Neuronal stem cell (in vitro differentiated cells): ENCODE results near the gene DDAH1.

ENCODE experiments used
- DNase-seq: peaks from one replicate; pipeline ENCODE4 v3.0.0-alpha.2; 2013; ENCODE audit warnings: low spot score
- H2AFZ ChIP-seq: one replicate; pipeline ENCODE4 v1.6.1; 2013; ENCODE audit warnings: mild to moderate bottlenecking, low read length, inconsistent platforms
- H2AK5ac ChIP-seq: 2 replicates; pipeline ENCODE4 v1.6.1; 2013; ENCODE audit warnings: low read depth, mild to moderate bottlenecking, inconsistent platforms, low read length, moderate library complexity, mixed read lengths
- H2BK120ac ChIP-seq: 2 replicates; pipeline ENCODE4 v1.6.1; 2013; ENCODE audit warnings: low read depth, mild to moderate bottlenecking, inconsistent platforms, low read length, moderate library complexity, mixed read lengths
- H2BK12ac ChIP-seq: one replicate; pipeline ENCODE4 v1.6.1; 2013; ENCODE audit warnings: low read length, inconsistent platforms
- H2BK15ac ChIP-seq: 2 replicates; pipeline ENCODE4 v1.6.1; 2013; ENCODE audit warnings: mild to moderate bottlenecking, low read length, inconsistent platforms, mixed read lengths
- H2BK5ac ChIP-seq: one replicate; pipeline ENCODE4 v1.6.1; 2013; ENCODE audit warnings: inconsistent platforms, mild to moderate bottlenecking, low read length, moderate library complexity
- H3K14ac ChIP-seq: one replicate; pipeline ENCODE4 v1.6.1; 2013; ENCODE audit warnings: low read length, inconsistent platforms
- H3K18ac ChIP-seq: 2 replicates; pipeline ENCODE4 v1.6.1; 2013; ENCODE audit warnings: low read length, inconsistent platforms
- H3K23ac ChIP-seq: 2 replicates; pipeline ENCODE4 v1.6.1; 2013; ENCODE audit warnings: low read depth, mild to moderate bottlenecking, mixed read lengths, low read length, inconsistent platforms; ENCODE audit not compliant: poor library complexity
- H3K27ac ChIP-seq: replicated peaks from 3 replicates; pipeline ENCODE4 v1.5.1; 2013; ENCODE audit warnings: low read length, inconsistent platforms
- H3K27me3 ChIP-seq, 3 experiments: 2 replicates each; pipeline ENCODE4 v1.6.1; 2013; ENCODE audit warnings: low read length in 3 of 3, mild to moderate bottlenecking in 2 of 3, inconsistent platforms in 1 of 3, low read depth in 1 of 3, mixed read lengths in 1 of 3, moderate library complexity in 1 of 3; ENCODE audit not compliant: control insufficient read depth in 3 of 3, insufficient read depth in 3 of 3
- H3K36me3 ChIP-seq, 2 donors: replicated peaks in 1 of 2; 2 replicates each; pipeline ENCODE4 v1.6.1; 2013; ENCODE audit warnings: low read length in 2 of 2; ENCODE audit not compliant: control insufficient read depth in 2 of 2, insufficient read depth in 2 of 2
- H3K4ac ChIP-seq: 2 replicates; pipeline ENCODE4 v1.6.1; 2013; ENCODE audit warnings: inconsistent platforms, mild to moderate bottlenecking, low read length, moderate library complexity
- H3K4me1 ChIP-seq, 2 donors: 1 replicate in 1 of 2; 2 replicates in 1 of 2; pipeline ENCODE4 v1.6.1; 2013; ENCODE audit warnings: low read length in 2 of 2, low read depth in 1 of 2; ENCODE audit not compliant: control insufficient read depth in 2 of 2, insufficient read depth in 1 of 2
- H3K4me2 ChIP-seq: one replicate; pipeline ENCODE4 v1.6.1; 2013; ENCODE audit warnings: mild to moderate bottlenecking, low read length, inconsistent platforms; ENCODE audit not compliant: insufficient read depth, poor library complexity, severe bottlenecking
- H3K4me3 ChIP-seq, 2 donors: 2 replicates each; pipeline ENCODE4 v1.5.1; 2013; ENCODE audit warnings: low read length in 2 of 2, mild to moderate bottlenecking in 2 of 2, inconsistent platforms in 1 of 2, moderate library complexity in 1 of 2
- H3K79me1 ChIP-seq: one replicate; pipeline ENCODE4 v1.6.1; 2013; ENCODE audit warnings: low read depth, mild to moderate bottlenecking, inconsistent platforms, low read length, moderate library complexity
- H3K9ac ChIP-seq: one replicate; pipeline ENCODE4 v1.6.1; 2013; ENCODE audit warnings: mild to moderate bottlenecking, low read depth, low read length, inconsistent platforms; ENCODE audit not compliant: poor library complexity
- H3K9me3 ChIP-seq, 2 donors: replicated peaks in 1 of 2; 2 replicates each; pipeline versions ENCODE3 to v1.6.1; 2013; ENCODE audit warnings: low read length in 2 of 2, mild to moderate bottlenecking in 2 of 2, inconsistent platforms in 1 of 2, low read depth in 1 of 2, mixed read lengths in 1 of 2, moderate library complexity in 1 of 2; ENCODE audit not compliant: control insufficient read depth in 2 of 2, insufficient read depth in 1 of 2
- H4K8ac ChIP-seq: one replicate; pipeline ENCODE4 v1.6.1; 2013; ENCODE audit warnings: low read depth, mild to moderate bottlenecking, inconsistent platforms, low read length, moderate library complexity
- H4K91ac ChIP-seq: one replicate; pipeline ENCODE4 v1.6.1; 2013; ENCODE audit warnings: low read length, low read depth, mild to moderate bottlenecking, inconsistent platforms; ENCODE audit not compliant: poor library complexity
- WGBS, 2 donors: extraction: QIAGEN DNeasy Blood & Tissue Kit; methylation state at CpG; one replicate each; pipeline ENCODE4 v1.1.7; 2013; ENCODE audit warnings: missing lambda C conversion rate in 2 of 2, mixed read lengths in 1 of 2; ENCODE audit not compliant: insufficient read length in 2 of 2, insufficient replicate concordance in 1 of 2; ENCODE audit errors: extremely low coverage in 2 of 2; 5-methylcytosine and 5-hydroxymethylcytosine counted together

Gene DDAH1

GRCh38 chr1:85494904-85495266 lies 29.9 kb upstream of the DDAH1 start:
- DNase-seq = no peak

GRCh38 chr1:85494074-85494903 lies 29.3 kb upstream of the DDAH1 start:
- WGBS, 2 donors = no CpG with 5 or more reads among the region's 1 CpG
- Histone ChIP-seq H4K8ac (no peak overlapping the region), H2BK12ac (no peak overlapping the region), H2BK5ac (no peak overlapping the region), H3K4ac (no peak overlapping the region), H2BK15ac (no peak overlapping the region), H3K4me3 (no peak overlapping the region), H3K9me3 (no peaks in the 10 kb centered on the region), H3K4me1 (peaks cover 0 to 6% of the 10 kb centered on the region in 2 donors), H2BK120ac (no peak overlapping the region), H3K14ac (no peak overlapping the region), H3K79me1 (no peaks in the 10 kb centered on the region), H4K91ac (no peak overlapping the region), H3K36me3 (no peaks in the 10 kb centered on the region), H2AK5ac (no peak overlapping the region), H2AFZ (peak overlapping the region; percentile 13), H3K9ac (no peak overlapping the region), H3K27me3 (no peaks in the 10 kb centered on the region), H3K27ac (no peak overlapping the region), H3K23ac (no peak overlapping the region), H3K18ac (no peak overlapping the region), H3K4me2 (no peak overlapping the region)
- no peak for DNase-seq

More at GRCh38 chr1:85494904-85495266, 29.9 kb upstream of the DDAH1 start:
- Histone ChIP-seq H2BK5ac (no peak overlapping the region), H2AK5ac (no peak overlapping the region), H2AFZ (peak overlapping the region; percentile 13), H3K36me3 (no peaks in the 10 kb centered on the region), H3K23ac (no peak overlapping the region), H3K27me3 (no peaks in the 10 kb centered on the region), H3K9ac (no peak overlapping the region), H4K8ac (no peak overlapping the region), H2BK12ac (no peak overlapping the region), H3K18ac (no peak overlapping the region), H3K14ac (no peak overlapping the region), H3K4ac (no peak overlapping the region), H3K27ac (no peak overlapping the region), H4K91ac (no peak overlapping the region), H3K4me2 (no peak overlapping the region), H3K79me1 (no peaks in the 10 kb centered on the region), H3K4me3 (no peak overlapping the region), H2BK120ac (no peak overlapping the region), H3K4me1 (peaks cover 0 to 6% of the 10 kb centered on the region in 2 donors), H3K9me3 (no peaks in the 10 kb centered on the region), H2BK15ac (no peak overlapping the region)
- WGBS, 2 donors = no CpG with 5 or more reads among the region's 2 CpGs

- H3K9ac ChIP-seq = no peak overlapping the region
- H3K27me3 ChIP-seq = no peaks in the 10 kb centered on the region
- H2BK15ac ChIP-seq = no peak overlapping the region
- no peak for DNase-seq
- no peaks in the 10 kb centered on the region for H3K9me3 ChIP-seq
- peaks cover 0 to 6% of the 10 kb centered on the region in 2 donors for H3K4me1 ChIP-seq
- no peak overlapping the region for H4K91ac ChIP-seq
- H4K8ac ChIP-seq = no peak overlapping the region
- H3K4ac ChIP-seq = no peak overlapping the region
- no CpG with 5 or more reads among the region's 1 CpG for WGBS, 2 donors
- no peak overlapping the region for H3K18ac ChIP-seq
- H2BK12ac ChIP-seq = no peak overlapping the region
- no peak overlapping the region for H3K14ac ChIP-seq
- H2AFZ ChIP-seq = no peak overlapping the region
- H3K36me3 ChIP-seq = no peaks in the 10 kb centered on the region
- no peak overlapping the region for H2AK5ac ChIP-seq
- H3K4me3 ChIP-seq = no peak overlapping the region
- H3K27ac ChIP-seq = no peak overlapping the region
- H3K79me1 ChIP-seq = no peaks in the 10 kb centered on the region
- no peak overlapping the region for H3K23ac ChIP-seq
- H2BK120ac ChIP-seq = no peak overlapping the region
- H2BK5ac ChIP-seq = no peak overlapping the region
- no peak overlapping the region for H3K4me2 ChIP-seq
Measured at GRCh38 chr1:85490270-85490985, 25.5 kb upstream of the DDAH1 start.

GRCh38 chr1:85488126-85488525 lies 23.2 kb upstream of the DDAH1 start:
- H3K4me3 ChIP-seq = no peak overlapping the region
- no peak overlapping the region for H4K91ac ChIP-seq
- WGBS, 2 donors = no CpG with 5 or more reads among the region's 1 CpG
- no peak overlapping the region for H3K9ac ChIP-seq
- no peaks in the 10 kb centered on the region for H3K9me3 ChIP-seq
- H2BK120ac ChIP-seq = no peak overlapping the region
- H3K4me2 ChIP-seq = no peak overlapping the region
- H3K18ac ChIP-seq = no peak overlapping the region
- H2AK5ac ChIP-seq = no peak overlapping the region
- H2AFZ ChIP-seq = no peak overlapping the region
- H3K23ac ChIP-seq = no peak overlapping the region
- H4K8ac ChIP-seq = no peak overlapping the region
- H3K4ac ChIP-seq = no peak overlapping the region
- no peaks in the 10 kb centered on the region for H3K27me3 ChIP-seq
- H2BK15ac ChIP-seq = no peak overlapping the region
- no peak overlapping the region for H3K27ac ChIP-seq
- DNase-seq = no peak
- H3K36me3 ChIP-seq = no peaks in the 10 kb centered on the region
- no peak overlapping the region for H2BK5ac ChIP-seq
- H2BK12ac ChIP-seq = no peak overlapping the region
- H3K79me1 ChIP-seq = no peaks in the 10 kb centered on the region
- no peak overlapping the region for H3K14ac ChIP-seq
- no peaks in the 10 kb centered on the region for H3K4me1 ChIP-seq
